NCI-H510A (cell line): Measurements from ENCODE around the gene CFAP53.

ENCODE experiments used
- DNase-seq: peaks from one replicate; lab custom pipeline; 2025; lab: John Stamatoyannopoulos, UW

CFAP53 gene

GRCh38 chr18:50287441-50288347, 21.4 kb upstream of the CFAP53 start, which contains the start of gene CXXC1:
CXXC1 (minus strand) TSS chr18:50287692; CDS start chr18:50287589, 103 bp downstream.
- peak; percentile 90 for DNase-seq

- peak; percentile 5 for DNase-seq
These were observed 20.7 kb upstream of the CFAP53 start for GRCh38 chr18:50287028-50287440.

DNA sequence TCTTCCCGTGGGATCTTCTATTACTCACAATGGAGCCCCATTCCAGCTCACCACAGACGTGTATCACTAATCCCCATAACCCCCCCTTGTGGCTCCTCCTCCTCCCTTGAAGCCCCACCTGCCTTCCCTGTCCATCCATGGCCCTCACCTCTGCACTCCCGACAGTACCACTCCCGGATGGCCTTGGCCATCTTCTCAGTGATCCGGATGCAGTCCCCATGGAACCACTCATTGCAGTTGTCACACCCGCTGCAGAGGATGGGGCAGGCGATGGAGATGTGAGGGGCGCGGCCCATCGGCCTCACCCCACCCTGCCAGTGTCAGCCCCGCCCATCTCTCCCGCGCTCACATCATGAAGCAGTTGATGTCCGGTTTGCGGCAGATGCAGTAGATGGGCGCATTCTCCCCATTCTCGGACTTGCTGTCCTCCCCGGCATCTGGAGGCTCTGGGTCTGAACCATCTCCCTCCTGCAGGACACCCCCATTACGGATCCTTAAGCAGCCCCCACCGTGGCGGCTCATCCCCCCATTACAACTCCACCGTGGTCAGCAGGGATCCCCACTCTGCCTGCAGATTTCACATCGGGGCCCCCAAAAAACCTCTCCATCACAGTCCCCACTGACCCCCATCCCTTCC, 20.2 kb upstream of the CFAP53 start:
- DNase-seq, result peak; percentile 28

GRCh38 chr18:50285631-50286321, 19.5 kb upstream of the CFAP53 start:
- DNase-seq, result no peak

DNA sequence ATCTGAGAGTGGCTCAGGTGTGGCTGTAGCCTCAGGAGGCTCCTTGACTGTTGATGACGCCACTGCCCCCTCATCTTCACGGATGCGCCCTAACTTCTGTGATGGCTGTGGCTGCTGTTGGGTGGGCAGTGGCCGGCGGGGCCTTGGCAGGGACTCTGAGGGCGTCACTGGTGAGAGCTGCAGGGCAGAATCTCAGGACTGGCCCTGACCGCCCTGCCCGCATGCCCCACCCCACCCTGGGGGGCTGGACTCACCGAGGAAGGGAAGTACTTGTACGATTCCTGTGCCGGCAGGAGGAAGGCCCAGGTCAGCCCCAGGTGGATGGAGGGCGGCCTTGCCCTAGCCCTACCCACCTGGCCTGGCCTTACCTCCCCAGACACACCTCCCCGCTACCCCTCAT, 18.8 kb upstream of the CFAP53 start:
- DNase-seq, result no peak

DNA sequence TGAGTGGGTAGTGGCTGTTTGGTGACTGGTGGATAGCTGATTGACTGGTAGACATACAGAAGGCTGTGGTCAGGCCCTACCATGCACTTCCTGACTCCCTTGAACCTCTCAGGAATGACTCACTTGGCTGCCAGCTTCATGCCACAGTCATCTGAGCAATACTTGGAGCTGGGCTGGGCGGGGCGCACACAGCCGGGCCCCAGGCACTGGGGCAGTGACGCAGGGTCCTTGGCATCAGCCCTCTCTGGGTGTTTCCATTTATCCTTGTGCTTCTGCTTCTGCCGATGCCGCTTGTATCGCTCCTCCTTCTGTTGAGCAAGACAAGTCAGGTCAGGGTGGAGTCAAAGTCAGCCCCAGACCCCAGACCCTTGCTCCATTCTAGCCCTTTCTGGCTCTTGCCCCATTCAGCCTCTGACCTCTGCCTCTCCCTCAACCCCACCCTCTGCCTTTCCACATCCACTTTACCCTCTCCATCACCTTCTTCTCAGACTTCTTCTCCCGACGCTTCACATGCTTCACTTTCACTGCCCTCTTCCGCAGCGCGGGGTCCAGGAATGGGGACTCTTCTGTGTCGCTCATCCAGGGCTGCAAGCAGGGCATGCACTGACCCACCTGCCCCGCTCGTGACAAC, 18.1 kb upstream of the CFAP53 start:
- DNase-seq, result no peak

DNA sequence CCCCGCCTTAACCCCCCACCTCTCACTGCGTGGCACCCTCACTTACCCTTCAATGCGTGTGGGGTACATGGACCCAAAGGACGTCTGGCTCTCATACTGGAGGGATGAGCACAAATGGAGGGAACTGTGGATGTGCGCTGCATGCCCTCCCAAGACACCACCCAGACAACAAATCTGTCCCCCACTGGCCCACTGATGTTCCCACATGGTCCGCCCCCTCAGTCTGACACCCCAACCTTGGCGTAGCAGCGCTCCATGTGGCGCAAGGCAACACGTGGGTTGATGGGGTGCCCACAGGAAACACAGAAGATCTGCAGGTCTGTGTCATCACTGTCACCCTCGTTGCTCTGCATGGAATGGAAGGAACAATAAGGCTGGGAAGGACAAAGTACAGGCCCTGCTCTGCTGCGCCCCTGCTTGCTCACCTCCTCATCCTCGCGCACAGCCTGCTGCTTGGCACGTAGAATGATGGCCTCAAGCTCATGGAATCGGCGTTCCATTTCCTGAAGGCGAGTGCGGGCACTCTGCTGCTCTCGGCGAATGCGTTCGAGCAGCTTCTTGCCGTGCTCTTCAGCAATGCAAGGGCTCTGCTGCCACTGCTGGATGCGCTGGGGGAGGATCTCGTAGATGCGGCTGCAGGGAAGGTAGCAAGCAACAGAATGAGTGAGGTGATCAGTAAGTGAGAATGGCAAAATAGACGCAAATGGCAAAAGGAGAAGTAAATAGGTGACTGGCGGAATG, 17.3 kb upstream of the CFAP53 start:
- DNase-seq, result no peak

DNA sequence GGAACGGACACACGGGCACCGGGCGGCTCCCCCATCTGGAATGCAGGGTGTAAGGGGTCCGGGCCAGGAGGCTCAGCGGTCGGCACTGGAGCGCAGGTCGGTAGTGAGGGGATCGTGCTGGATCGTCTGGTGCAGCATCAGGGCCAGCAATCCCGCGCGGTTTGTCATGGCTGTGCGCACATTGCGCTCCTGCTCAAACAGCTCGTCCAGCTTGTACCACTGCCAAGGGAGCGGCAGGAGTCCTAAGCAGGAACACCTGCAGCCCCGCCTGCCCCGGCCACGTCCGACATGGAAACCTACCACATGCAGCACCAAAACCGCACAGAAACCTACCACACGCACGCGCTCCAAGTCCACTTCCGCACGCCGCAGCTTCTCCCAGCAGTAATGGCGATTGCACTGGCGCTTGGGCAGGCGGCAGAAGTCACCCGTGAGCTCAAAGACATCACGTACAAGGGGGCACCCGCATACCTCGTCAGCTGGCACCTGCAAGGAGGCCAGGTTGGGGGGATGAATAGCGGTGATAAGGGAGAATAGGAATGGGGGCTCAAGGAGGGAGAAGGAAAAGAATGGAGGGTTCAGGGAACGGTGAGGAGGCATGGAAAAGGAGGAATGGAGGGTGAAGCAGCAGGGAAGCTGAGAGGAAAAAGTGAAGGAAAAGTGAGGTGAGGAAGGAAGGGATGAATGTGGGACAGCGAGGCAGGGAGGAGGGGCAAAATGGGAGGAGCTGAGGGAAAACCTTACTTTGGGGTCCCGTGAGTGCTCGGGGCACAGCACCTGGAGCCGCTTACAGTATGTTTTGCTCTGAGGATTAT, 16.4 kb upstream of the CFAP53 start:
- DNase-seq, result no peak

- no peak for DNase-seq
These were observed 15.8 kb upstream of the CFAP53 start for GRCh38 chr18:50281972-50282520.

- DNase-seq, result peak; percentile 84
These were observed 15.1 kb upstream of the CFAP53 start, which contains the start of gene MBD1 for GRCh38 chr18:50281295-50281971. MBD1 (minus strand) TSS chr18:50281523; CDS start chr18:50279992, 1,531 bp downstream.

GRCh38 chr18:50280707-50281294, 14.5 kb upstream of the CFAP53 start:
- DNase-seq, result no peak

DNA sequence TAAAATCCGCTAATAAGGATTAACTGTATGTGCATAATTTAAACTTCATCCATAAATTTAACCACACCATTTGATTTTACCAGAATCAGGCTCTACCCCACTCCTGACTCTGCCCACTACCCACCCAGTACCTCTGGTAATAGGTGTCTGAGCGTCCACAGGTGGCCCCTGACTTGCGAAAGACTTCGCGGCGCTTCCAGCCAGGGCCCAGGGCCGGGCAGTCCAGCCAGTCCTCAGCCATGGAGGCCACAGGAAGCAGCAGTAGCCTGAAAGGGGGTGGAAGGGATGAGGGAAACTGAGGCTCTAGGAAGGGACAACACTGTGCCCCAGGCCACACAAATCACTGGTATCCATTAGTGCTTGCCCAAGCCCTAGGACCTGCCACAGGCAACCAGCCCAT, 13.5 kb upstream of the CFAP53 start:
- no peak for DNase-seq

DNA sequence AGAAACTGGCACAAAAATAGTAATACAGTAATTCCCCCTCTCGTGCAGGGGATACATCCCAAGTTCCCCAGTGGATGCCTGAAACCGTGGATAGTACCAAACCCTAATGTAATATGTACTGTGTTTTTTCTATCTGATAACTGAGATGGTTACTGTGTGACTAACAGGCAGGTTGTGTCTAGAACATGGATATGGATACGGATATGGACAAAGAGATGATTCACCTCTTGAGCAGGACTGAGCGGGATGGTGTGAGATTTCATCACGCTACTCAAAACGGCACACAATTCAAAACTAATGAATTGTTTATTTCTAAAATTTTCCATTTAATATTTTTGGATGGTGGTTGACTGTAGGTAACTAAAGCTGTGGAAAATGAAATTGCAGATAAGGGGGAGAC, 11.6 kb upstream of the CFAP53 start:
- no peak for DNase-seq

GRCh38 chr18:50276452-50276851, 10.2 kb upstream of the CFAP53 start:
- DNase-seq, result no peak

GRCh38 chr18:50275503-50276036, 9.3 kb upstream of the CFAP53 start:
- DNase-seq, result no peak

GRCh38 chr18:50274941-50275340, 8.6 kb upstream of the CFAP53 start:
- DNase-seq, result no peak

- DNase-seq, result no peak
These were observed 7.7 kb upstream of the CFAP53 start for GRCh38 chr18:50274044-50274442.

DNA sequence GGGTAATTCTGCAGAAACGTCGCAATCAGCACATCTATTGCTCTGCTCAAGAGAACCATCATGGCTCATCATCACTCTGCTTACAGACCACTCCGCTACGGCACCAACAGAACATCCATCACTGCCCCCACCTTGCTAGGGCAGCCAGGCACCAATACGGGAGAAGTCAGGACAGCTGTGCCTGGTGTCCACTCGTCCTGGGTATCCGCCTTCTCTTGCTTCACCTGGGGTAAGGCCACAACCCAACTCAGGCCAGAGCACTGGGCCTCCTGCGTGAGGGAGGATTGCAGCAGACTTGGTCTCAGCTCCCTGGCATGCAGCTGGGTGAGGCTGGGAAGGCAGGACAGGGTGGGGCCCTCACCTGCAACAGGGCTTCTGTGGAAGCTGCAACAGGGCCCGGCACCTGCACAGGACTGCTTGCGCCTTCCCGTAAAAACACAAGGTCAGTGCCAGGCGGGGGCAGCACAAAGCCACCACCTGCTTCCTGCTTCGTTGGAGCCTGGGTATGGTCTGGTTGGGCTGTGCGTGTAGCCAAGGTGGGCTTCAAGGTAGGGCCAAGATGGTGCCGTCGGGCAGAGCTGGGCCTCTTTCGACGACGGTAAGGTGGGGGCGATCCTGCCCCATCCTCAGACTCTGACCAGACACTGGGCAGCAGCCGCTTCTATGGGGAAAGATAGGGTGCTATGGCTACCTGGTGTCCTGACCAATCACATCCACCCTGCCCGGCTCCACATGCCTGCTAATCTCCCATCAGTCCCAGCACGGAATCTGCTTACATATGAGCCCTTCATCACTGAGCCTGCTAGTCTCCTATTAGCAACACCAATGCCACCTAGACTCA, 7.1 kb upstream of the CFAP53 start:
- DNase-seq, result no peak
